Renal cortical epithelial cell (primary cell): ENCODE data around the gene HDAC1. TPM values are rescaled to one million over a fixed set of nuclear protein-coding genes. Genes with fewer than 3 reads are reported as not detected.
A peak's percentile ranks its signal among the peaks of the same experiment; 100 is the strongest.
"Not testable (repeated sequence)": the region's sequence is repeated elsewhere in the genome, so short reads cannot be mapped to it uniquely, and the experiment has no call there.

ENCODE experiments used
- DNase-seq: peaks from one replicate; pipeline ENCODE4 v3.0.0-alpha.2; 2011; ENCODE audit warnings: low read depth
- total RNA-seq: library from RNA; depleted of rRNA; stranded (reverse); fragments of >200 nt; gene quantifications from 2 replicates; pipeline ENCODE4 v1.2.3, GENCODE V29; 2014

HDAC1 gene
- total RNA-seq, 1 donor from 2014 or later: 113 TPM

DNA sequence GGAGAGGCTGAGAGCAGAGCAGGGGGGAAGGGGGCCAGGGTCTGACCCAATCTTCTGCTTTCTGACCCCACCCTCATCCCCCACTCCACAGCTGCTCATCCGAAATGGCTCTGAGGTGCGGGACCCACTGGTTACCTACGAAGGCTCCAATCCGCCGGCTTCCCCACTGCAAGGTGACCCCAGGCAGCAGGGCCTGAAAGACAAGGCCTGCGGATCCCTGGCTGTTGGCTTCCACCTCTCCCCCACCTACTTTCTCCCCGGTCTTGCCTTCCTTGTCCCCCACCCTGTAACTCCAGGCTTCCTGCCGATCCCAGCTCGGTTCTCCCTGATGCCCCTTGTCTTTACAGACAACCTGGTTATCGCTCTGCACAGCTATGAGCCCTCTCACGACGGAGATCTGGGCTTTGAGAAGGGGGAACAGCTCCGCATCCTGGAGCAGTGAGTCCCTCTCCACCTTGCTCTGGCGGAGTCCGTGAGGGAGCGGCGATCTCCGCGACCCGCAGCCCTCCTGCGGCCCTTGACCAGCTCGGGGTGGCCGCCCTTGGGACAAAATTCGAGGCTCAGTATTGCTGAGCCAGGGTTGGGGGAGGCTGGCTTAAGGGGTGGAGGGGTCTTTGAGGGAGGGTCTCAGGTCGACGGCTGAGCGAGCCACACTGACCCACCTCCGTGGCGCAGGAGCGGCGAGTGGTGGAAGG lies 17.1 kb upstream of the HDAC1 start:
- no peak for DNase-seq

DNA sequence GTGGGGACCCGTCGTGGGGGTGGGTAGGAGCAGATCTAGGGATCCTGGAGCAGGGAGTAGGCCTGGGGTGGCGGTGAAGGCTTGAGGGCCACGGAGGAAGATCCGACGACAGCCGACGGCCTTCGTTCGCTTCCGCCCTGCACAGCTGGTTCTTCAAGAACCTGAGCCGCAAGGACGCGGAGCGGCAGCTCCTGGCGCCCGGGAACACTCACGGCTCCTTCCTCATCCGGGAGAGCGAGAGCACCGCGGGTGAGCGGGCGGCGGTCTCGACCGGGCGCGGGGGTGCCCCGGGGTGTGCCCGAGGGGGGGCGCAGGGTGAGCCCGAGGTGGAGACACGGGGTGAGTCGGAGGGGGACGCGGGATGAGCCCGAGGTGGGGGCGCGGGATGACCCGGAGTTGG lies 16.5 kb upstream of the HDAC1 start:
- DNase-seq: no peak

DNA sequence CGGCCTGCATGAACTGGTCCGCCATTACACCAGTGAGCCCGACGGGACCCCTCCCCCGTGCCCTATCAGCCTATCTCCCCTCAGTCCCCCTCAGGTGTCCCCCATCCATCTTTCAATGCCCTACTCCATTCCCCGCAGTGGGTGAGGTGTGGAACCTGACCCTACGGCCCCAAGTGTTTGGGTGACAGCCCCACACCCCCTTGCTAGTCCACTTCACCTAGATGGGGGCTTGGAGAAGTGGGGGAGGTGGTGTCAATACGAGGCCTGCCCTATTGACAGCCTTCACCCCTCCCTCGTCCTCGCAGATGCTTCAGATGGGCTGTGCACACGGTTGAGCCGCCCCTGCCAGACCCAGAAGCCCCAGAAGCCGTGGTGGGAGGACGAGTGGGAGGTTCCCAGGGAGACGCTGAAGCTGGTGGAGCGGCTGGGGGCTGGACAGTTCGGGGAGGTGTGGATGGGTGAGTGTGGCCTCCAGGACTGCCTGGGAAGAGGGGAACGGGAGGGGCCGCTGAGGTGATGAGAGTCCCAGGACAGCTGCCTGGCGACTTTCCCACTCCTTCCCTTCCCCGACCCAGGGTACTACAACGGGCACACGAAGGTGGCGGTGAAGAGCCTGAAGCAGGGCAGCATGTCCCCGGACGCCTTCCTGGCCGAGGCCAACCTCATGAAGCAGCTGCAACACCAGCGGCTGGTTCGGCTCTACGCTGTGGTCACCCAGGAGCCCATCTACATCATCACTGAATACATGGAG lies 15.7 kb upstream of the HDAC1 start:
- DNase-seq: no peak

DNA sequence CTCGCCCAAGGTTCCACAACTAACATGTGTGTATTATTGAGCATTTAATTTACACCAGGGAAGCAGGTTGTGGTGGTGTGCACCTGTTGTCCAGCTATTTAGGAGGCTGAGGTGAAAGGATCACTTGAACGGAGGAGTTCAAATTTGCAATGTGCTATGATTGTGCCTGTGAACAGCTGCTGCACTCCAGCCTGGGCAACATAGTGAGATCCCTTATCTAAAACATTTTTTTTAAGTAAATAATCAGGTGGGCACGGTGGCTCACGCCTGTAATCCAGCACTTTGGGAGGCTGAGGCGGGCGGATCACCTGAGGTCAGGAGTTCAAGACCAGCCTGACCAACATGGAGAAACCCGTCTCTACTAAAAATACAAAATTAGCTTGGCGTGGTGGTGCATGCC lies 7.1 kb upstream of the HDAC1 start:
- DNase-seq: not testable (repeated sequence)

DNA sequence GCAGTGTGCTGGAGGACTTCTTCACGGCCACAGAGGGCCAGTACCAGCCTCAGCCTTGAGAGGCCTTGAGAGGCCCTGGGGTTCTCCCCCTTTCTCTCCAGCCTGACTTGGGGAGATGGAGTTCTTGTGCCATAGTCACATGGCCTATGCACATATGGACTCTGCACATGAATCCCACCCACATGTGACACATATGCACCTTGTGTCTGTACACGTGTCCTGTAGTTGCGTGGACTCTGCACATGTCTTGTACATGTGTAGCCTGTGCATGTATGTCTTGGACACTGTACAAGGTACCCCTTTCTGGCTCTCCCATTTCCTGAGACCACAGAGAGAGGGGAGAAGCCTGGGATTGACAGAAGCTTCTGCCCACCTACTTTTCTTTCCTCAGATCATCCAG lies 6.2 kb upstream of the HDAC1 start:
- DNase-seq: no peak

DNA sequence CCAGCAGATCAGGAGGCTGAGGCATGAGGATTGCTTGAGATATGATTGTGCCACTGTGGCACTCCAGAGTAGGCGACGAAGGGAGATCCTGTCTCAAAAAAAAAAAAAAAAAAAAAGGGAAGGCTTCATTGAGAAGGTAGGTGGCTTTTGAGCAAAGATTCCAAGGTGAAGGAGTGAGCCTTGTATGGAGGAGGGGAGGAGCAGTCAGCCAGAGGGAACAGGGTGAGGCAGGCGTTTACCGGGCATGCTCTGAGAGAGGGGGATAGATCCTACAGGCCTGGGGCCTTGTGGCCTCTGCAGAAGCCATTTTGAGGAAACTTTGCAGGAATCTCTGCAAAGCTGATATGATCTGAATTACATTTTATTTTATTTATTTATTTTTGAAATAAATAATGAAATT lies 5.1 kb upstream of the HDAC1 start:
- no peak for DNase-seq

DNA sequence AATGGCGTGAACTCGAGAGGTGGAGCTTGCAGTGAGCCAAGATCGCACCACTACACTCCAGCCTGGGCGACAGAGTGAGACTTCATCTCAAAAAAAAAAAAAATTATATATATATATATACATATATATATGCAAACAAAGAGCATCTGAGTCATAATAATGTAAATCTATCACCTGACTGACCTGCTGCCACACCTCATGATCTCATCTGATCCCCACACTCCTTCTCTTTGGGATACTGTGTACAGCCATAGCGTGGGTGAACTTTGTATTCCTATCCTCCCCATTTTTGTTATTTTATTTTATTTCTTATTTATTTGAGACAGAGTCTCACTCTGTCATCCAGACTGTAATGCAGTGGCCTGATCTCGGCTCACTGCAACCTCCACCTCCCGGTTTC lies 2.6 kb upstream of the HDAC1 start:
- DNase-seq: no peak

DNA sequence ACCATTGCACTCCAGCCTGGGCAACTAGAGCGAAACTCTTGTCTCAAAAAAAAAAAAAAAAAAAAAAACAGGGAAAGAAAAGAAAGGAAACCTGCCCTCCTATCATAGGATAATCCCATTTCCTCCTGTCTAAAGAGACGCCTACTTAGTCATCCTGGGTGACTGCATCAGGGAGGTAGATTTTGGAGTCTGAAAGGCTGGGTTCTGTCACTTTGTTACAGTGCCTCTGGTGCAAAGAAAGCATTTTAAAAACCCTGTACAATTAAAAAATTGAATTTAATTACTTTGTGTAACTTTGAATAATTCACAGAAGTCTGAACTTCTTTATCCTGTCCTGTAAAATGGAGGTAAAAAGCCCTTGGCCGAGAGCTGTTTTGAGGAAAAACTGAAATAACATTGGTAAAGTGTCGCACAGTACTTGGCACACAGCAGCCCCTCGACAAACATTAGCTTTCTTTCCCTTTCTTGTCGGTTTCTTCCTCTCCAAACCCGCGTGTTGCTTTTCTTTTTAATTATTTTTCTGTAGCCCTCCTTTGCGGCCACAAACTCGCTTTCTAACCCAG lies 657 bp upstream of the HDAC1 start:
- peak; percentile 38 for DNase-seq

DNA sequence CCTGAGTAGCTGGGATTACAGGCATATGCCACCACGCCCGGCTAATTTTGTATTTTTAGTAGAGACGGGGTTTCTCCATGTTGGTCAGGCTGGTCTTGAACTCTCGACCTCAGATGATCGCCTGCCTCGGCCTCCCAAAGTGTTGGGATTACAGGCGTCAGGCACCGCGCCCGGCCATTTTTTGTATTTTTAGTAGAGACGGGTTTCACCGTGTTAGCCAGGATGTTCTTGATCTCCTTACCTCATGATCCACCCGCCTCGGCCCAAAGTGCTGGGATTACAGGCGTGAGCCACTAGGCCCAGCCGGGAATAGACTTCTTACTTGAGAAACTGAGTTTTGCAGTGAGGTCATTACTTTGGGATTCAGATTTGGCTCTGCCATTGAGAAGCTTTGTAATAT lies 6.3 kb downstream of the HDAC1 start:
- DNase-seq: not testable (repeated sequence)

DNA sequence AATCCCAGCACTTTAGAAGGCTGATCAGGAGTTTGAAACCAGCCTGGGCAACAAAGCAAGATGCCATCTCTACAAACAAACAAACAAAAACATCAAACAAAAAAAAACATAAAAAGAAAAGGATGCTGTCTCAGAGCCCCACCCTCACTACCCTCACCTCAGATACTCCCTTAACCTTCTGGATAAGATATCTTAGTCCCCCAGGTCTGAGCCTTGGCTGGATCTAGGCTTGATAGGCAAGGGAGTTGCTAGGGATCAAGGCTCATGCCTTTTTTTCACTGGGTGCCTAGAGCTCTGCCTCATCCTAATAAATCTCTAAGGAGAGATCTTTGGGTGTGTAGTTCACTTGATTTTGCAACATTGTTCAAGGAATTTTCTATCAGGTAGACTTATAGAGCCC lies 7.4 kb downstream of the HDAC1 start:
- no peak for DNase-seq

DNA sequence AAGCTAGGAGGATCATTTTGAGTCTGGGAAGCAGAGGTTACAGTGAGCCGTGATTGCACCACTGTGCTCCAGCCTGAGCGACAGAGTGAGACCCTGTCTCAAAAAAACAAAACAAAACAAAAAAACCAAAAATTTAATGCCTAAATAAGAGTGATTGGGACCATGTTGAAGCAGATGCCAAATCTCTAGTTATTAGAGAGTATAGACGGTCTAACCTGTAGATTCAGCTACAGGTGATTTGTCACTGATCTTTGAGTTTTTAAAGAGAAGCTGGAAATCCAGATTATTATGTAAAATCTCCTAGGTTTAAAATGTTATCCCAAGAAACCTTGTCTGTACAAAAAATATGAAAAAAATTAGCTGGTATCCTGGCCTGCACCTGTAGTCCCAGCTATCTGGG lies 11.5 kb downstream of the HDAC1 start:
- DNase-seq: no peak

DNA sequence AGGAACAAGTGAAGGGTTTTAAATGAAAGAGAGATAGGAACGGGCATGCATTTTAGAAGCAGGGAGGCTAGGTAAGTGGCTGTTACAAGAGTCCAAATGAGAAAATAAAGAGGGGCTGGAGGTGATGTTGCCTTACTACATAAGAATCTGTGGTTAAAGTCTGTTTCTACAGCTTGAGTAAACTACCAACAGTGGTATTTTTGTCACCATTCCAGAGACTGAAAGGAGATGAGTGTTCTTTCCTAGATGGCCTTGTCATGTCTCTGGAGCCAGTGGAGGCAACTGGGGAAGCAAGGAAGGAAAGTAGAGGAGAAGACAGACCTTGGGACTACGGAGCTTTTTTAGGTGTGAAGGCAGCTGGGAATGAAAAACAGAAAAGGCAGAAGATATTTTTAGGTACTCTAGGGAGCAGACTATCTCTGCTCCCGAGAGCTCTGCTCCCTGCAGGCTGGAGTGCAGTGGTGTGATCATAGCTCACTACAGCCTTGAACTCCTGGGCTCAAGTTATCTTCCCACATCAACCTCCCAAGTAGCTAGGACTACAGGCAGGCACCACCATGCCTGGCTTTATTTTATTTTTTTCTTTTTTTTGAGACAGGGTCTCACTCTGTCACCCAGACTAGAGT lies 12.2 kb downstream of the HDAC1 start:
- DNase-seq: no peak

DNA sequence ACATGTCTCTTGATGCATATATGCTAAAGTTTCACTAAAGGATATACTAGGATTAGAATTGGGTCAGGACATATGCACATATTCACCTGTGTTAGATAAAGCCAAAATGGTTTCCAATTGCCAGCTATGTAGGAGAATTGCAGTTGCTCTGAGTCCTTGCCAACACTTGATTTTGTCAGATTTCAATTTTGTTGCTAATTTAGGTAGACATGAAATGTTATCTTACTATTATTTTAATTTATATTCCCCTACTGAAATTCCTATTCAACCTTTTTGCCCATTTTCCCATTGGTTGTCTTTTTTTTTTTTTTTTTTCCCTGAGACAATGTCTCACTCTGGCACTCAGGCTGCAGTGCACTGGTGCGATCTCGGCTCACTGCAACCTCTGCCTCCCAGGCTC lies 13.4 kb downstream of the HDAC1 start:
- no peak for DNase-seq

DNA sequence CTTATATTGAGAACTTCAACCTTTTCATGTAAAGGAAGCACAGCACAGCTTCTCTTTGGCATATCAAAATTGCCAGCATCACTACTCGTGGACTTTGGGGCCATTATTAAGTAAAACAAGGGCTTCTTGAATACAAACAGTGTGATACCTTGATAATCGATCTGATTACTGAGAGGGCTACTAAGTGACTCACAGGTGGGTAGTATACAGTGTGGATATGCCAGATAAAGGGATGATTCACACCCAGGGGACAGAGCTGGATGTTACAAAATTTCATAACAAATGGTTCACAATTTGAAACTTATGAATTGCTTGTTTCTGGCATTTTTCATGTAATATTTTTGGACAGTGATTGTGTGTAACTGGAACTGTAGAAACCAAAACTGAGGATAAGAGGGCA lies 15.4 kb downstream of the HDAC1 start:
- no peak for DNase-seq

DNA sequence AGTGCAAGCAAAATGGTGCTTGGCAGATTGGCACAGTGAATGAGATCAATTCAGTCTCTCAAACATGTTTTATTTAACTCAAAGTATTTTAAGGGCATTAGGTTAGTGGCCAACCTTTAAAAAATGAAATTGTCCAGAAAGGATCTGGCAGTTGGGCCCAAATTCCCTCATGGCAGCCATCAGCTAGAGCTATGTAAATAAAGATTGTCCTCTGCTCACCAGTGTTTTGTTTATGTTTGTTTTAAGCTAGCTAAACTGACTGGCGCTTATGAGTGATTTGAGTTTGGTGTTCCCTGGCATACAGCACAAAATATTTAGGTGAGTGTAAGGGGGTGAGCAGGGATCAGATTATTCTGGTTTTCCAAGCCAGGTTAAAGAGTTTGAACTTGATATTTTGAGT lies 18.1 kb downstream of the HDAC1 start:
- no peak for DNase-seq

DNA sequence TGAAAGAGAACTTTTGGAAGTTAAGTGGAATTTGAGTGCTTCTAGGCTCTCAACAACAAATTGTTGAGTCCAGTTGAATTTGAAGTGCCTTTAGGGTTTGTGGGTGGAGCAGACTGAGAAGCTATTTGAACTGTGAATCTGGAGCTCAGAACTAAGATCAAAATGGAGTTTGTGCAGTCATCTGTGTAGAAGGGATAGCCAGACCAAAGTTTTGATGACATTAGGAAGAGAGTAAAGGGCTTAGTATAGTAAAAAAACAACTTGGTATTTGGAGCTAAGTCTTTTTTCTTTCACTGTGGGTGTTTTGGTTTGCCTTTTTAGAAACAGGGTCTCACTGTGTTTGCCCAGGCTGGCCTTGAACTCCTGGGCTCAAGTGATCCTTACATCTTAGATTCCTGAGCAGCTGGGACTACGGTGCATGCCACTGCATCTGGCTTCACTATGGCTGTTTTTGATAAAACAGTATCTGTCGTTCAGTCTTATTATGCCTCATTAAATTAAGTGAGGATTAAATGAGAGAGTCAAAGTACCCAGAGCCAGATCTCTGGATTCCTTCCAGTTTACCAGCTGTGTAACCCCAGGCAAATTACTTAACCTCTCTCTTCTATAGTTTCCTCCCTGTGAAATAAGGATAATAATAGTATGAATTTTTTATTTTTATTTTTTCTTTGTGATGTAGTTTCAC lies 20.0 kb downstream of the HDAC1 start:
- DNase-seq: no peak

DNA sequence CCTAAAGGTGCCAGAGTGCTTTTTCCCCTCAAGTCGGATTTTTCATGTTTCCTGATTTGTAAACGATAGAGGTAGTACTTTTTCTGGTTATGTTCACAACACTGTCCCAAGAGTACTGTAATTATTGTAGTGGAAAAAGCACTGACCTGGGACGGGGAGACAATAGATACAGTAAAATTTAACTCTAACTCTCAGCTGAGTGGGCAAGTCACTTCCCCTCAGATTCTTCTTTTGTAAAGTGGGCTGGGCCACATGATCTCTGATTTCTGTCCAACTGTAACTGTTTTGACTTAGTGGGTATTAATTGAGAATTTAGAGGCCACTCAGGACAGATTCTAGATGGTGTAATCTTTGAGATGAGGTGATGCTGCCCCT lies 25.0 kb downstream of the HDAC1 start:
- DNase-seq: no peak

DNA sequence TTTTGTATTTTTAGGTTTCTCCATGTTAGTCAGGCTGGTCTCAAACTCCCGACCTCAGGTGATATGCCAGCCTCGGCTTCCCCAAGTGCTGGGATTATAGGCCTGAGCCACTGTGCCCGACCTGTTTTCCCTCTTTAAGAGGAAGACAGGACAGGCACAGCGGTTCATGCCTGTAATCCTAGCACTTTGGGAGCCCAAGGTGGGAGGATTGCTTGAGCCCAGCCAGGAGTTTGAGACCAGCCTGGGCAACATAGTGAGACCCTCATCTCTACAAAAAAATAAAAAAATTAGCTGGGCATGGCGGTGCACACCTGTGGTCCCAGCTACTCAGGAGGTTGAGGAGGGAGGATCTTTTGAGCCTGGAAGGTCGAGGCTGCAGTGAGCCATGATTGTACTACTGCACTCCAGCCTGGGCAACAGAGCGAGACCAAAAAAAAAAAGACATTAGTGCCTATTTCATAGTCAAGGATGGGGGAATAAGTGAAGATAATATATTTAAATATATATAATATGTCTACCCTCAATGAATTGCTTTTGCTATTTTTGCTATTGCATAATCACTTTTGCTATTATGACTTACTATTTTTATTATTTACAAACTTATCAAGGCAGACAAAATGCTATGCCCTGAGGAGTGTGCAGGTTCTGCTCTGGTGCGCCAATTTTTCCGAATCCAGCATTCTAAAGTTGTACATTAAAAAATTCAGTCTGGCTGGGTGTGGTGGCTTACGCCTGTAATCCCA lies 26.4 kb downstream of the HDAC1 start:
- DNase-seq: no peak

DNA sequence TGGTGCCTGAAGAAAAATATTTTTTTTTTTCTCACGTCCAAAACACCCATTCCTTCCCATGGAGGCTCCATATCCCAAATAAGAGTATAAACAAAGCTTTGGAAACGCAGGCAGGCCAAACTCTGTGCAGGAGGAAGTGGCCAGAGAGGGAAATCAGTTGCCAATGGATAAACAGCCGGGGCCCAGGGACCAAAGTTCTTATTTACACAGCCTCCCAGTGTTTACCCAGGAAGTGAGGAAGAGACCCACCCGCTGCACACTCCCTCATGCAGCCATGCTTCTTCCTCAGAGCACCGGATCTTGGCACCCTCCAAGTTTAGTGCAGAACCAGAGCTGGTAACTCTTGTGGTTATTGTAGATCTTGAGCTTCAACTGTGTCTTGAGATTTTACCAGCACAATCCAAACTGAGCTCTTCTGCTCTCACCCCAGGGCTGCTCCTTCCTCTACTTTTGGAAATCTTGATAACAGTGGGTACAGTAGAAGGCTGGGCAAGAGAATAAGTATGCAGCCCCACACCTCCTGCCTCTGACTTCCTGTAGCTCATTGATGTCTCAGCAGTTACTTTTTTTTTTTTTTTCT lies 29.9 kb downstream of the HDAC1 start:
- no peak for DNase-seq

DNA sequence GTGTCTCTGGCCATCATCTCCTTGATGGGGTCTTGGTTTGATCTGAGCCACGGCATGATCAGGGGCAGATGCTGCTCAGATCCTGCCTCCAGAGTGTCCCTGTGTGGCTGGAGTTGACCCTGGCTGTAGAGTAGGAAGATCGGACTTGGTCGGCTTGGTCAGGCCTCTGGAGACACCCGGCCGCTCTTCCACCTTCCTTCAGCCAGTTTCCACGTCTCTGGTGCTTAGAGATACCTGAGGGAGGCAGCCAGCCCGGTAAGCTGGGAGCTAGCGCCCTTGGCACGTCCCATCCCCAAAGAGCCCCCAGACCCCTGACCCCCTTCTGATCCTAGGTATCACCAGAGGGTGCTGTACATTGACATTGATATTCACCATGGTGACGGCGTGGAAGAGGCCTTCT lies 35.3 kb downstream of the HDAC1 start:
- no peak for DNase-seq

DNA sequence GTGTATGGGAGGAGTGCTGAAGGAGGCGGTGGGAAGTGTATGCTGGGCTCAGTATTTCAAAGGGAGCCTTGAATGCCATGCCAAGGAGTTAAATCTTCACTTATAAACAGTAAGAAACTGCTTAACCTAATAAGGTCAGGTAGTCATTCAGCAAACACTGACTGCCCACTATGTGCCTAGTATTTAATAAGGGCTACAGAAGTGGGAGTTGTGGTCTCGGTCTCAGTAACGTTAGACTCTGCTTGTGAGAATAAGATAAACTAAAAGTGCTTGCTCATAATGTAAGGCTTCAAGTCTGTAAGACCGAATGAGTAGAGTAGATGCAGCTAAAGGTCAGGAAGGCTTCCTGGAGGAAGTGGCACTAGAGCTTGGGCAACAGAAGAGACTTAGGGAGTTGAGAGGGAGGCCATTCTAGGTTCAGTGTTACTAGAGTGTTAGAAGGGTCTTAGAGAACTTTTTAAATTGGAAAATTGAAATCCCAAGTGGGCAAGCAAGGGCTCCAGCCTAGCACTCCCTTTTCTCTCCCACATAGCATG lies 38.1 kb downstream of the HDAC1 start:
- DNase-seq: no peak
